Coronary artery (tissue), 2 donors: ENCODE data around the gene GIT1.

Experiments
- DNase-seq: peaks from one replicate; pipeline ENCODE4 v3.0.0-alpha.2; 2017; ENCODE audit warnings: low spot score
- H3K27ac ChIP-seq, 2 donors: fragments of 200-600 bp; sonication (generic); one replicate each; pipeline ENCODE4 v1.5.1; 2016 to 2019
- H3K4me3 ChIP-seq: fragments of 200-600 bp; sonication (generic); 2 replicates; pipeline ENCODE4 v1.5.1; 2016; ENCODE audit warnings: mild to moderate bottlenecking, moderate library complexity
- CTCF ChIP-seq: fragments of 200-600 bp; sonication (generic); IDR thresholded peaks from one replicate; pipeline ENCODE4 v1.5.1; 2019; ENCODE audit warnings: antibody characterized with exemption

Gene GIT1

GRCh38 chr17:29567554-29568330 is 21.7 kb downstream of the GIT1 start:
- peak; percentile 87 for DNase-seq
- Histone ChIP-seq H3K27ac (peak overlapping the region; percentile 51 to 98), H3K4me3 (peak overlapping the region; percentile 91)
- peak; percentile 31 for TF ChIP-seq CTCF

GRCh38 chr17:29567304-29567553 is 22.2 kb downstream of the GIT1 start:
- no peak for DNase-seq
- no peak for TF ChIP-seq CTCF
- H3K27ac ChIP-seq = peak overlapping the region; percentile 51 to 98

GRCh38 chr17:29566473-29567303 is 22.8 kb downstream of the GIT1 start, which contains the start of gene ABHD15:
ABHD15 (minus strand) TSS chr17:29567037; CDS start chr17:29566966, 71 bp downstream.
- peak within 1 kb of the TSS; percentile 51 to 98 for H3K27ac ChIP-seq
- peak within 1 kb of the TSS; percentile 91 for H3K4me3 ChIP-seq
- DNase-seq = peak; percentile 84
- TF ChIP-seq CTCF = no peak

More at GRCh38 chr17:29567304-29567553, 22.2 kb downstream of the GIT1 start:
- peak overlapping the region; percentile 91 for H3K4me3 ChIP-seq

GRCh38 chr17:29565643-29566472 is 23.6 kb downstream of the GIT1 start:
- TF ChIP-seq CTCF = no peak
- Histone ChIP-seq H3K4me3 (peak overlapping the region; percentile 91), H3K27ac (peak overlapping the region; percentile 3 to 98)
- DNase-seq = peak; percentile 74

- H3K4me3 ChIP-seq = no peak overlapping the region
- no peak for TF ChIP-seq CTCF
- no peak for DNase-seq
- H3K27ac ChIP-seq = no peak overlapping the region
Measured at GRCh38 chr17:29563816-29564215, 25.6 kb downstream of the GIT1 start.

GRCh38 chr17:29562615-29563014 is 26.8 kb downstream of the GIT1 start:
- H3K27ac ChIP-seq = peak overlapping the region in 1 of 2 donors; percentile 42
- TF ChIP-seq CTCF = no peak
- no peak overlapping the region for H3K4me3 ChIP-seq
- DNase-seq = peak; percentile 73
